ENCODE measurements around the gene SPRR4. TPM values are rescaled to one million over a fixed set of nuclear protein-coding genes. Genes with fewer than 3 reads are reported as not detected.

SPRR4 gene
- total and polyA plus RNA-seq, 9 of the 15 experiments (the other 6 are each of a cell fraction or from before 2014, with no cell fraction given), result not detected

DNA sequence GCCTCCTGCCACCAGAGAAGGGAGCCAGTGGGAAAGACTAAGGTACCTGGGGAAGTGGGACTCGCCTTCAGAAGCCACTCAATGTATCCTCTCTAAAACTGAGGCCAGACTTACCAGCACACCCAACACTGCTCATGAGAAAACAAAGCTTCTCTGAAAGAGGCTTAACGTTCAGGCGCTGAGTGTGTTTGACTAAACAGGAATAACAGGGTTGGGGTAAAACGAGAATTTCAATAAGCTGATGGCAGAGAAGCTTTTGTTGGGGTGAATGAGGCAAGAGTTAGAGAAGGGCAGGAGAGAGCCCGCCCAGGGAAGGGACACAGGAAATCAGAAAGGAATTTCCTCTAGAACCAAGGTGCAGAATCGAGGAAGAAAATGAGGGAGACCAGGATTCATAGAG, 29.4 kb downstream of the SPRR4 start:
- ATAC-seq (no peak), DNase-seq (ENCODE audit: extremely low read depth in 1 of 4, low spot score in 3 of 4) (no peak), FAIRE-seq (no peak)
- POLR2A ChIA-PET, result no interaction called here
- H3K27me3 ChIP-seq (ENCODE audit: control insufficient read depth in 2 of 2, insufficient read depth in 2 of 2, low read length in 2 of 2), result peaks cover 2 to 13% of the 10 kb centered on the region in 2 experiments; a peak in 2 of 5 replicates
- no peaks in the 10 kb centered on the region for H3K4me1 ChIP-seq (replicated peaks in 1 of 2; ENCODE audit: control insufficient read depth in 2 of 2, insufficient read depth in 2 of 2, low read length in 2 of 2)
- intact Hi-C loops (cut with micrococcal nuclease) (no loop called here), in situ Hi-C loops (cut with MboI) (no loop called here)
- no peaks in the 10 kb centered on the region for H4K20me1 ChIP-seq (replicated peaks; ENCODE audit: control insufficient read depth, insufficient read depth, low read length)
- H3K36me3 ChIP-seq (ENCODE audit: control insufficient read depth, insufficient read depth, low read length), result no peaks in the 10 kb centered on the region
- H2AFZ ChIP-seq (ENCODE audit: low read depth, low read length), result no peak overlapping the region
- H3K27ac ChIP-seq (ENCODE audit: extremely low read depth, low read depth, low read length), result no peak overlapping the region
- BruUV-seq (replicated peaks), result no TSS peak
- H3K4me2 ChIP-seq (ENCODE audit: insufficient read depth, low read length), result no peak overlapping the region
- TF ChIP-seq ZBTB34 (CRISPR knock-in tag; IDR thresholded peaks at IDR 0.05) (no peak), E2F3 (CRISPR knock-in tag; IDR thresholded peaks at IDR 0.05) (no peak), RCOR1 (IDR thresholded peaks at IDR 0.05; ENCODE audit: borderline replicate concordance in 1 of 2, low read depth in 2 of 2, low read length in 2 of 2) (no peak), ZBTB7A (IDR thresholded peaks at IDR 0.05; ENCODE audit: borderline replicate concordance, control insufficient read depth, low read depth, low read length) (no peak), HMGN3 (IDR thresholded peaks at IDR 0.05; ENCODE audit: borderline replicate concordance, extremely low read depth, insufficient read length, low read depth, low read length) (no peak), CCNT2 (IDR thresholded peaks at IDR 0.05; ENCODE audit: borderline replicate concordance, extremely low read depth, insufficient read length, low read depth, low read length) (no peak), ZNF224 (CRISPR knock-in tag; IDR thresholded peaks at IDR 0.05) (no peak), PHB2 (IDR thresholded peaks at IDR 0.05; ENCODE audit: low read depth) (no peak), ZBTB11 (CRISPR knock-in tag; IDR thresholded peaks at IDR 0.05) (no peak), MAZ (CRISPR knock-in tag; conservative IDR thresholded peaks at IDR 0.05 in 1 of 2, IDR thresholded peaks at IDR 0.05 in 1 of 2) (no peak), KLF16 (IDR thresholded peaks at IDR 0.05) (no peak)
- TF ChIP-seq, protein P1, sequence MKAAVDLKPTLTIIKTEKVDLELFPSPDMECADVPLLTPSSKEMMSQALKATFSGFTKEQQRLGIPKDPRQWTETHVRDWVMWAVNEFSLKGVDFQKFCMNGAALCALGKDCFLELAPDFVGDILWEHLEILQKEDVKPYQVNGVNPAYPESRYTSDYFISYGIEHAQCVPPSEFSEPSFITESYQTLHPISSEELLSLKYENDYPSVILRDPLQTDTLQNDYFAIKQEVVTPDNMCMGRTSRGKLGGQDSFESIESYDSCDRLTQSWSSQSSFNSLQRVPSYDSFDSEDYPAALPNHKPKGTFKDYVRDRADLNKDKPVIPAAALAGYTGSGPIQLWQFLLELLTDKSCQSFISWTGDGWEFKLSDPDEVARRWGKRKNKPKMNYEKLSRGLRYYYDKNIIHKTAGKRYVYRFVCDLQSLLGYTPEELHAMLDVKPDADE (conservative IDR thresholded peaks at IDR 0.05; ENCODE audit: control insufficient read depth, low read depth, low read length), result no peak
- TF ChIP-seq, protein P2, sequence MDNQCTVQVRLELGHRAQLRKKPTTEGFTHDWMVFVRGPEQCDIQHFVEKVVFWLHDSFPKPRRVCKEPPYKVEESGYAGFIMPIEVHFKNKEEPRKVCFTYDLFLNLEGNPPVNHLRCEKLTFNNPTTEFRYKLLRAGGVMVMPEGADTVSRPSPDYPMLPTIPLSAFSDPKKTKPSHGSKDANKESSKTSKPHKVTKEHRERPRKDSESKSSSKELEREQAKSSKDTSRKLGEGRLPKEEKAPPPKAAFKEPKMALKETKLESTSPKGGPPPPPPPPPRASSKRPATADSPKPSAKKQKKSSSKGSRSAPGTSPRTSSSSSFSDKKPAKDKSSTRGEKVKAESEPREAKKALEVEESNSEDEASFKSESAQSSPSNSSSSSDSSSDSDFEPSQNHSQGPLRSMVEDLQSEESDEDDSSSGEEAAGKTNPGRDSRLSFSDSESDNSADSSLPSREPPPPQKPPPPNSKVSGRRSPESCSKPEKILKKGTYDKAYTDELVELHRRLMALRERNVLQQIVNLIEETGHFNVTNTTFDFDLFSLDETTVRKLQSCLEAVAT (IDR thresholded peaks at IDR 0.05), result no peak
- CTCF ChIA-PET (ENCODE audit: low intra/inter-chr PET ratio), result no interaction called here
- H3K9me1 ChIP-seq (ENCODE audit: control insufficient read depth, insufficient read depth, low read length), result no peaks in the 10 kb centered on the region
- H3K9ac ChIP-seq (ENCODE audit: insufficient read depth in 1 of 2, low read depth in 2 of 2, low read length in 2 of 2), result no peak overlapping the region
- no peak overlapping the region for H3K4me3 ChIP-seq
- WGBS (ENCODE audit: insufficient coverage, low coverage, missing lambda C conversion rate), result 2% methylated on average over 6 of the region's 6 CpGs
- no peaks in the 10 kb centered on the region for H3K79me2 ChIP-seq (ENCODE audit: control insufficient read depth, insufficient read depth, low read length)
- H3K9me3 ChIP-seq (replicated peaks; ENCODE audit: control insufficient read depth, insufficient read depth, low read depth, low read length), result no peaks in the 10 kb centered on the region
